GM10847 (cell line): ENCODE data around the gene DOCK10.

Experiments used
- POLR2A ChIP-seq: IDR thresholded peaks from 2 replicates; pipeline ENCODE4 v1.6.1; 2011; ENCODE audit not compliant: insufficient read length; ENCODE audit errors: extremely low read depth

Gene DOCK10

GRCh38 chr2:224999754-225000153, 42.5 kb downstream of the DOCK10 start:
- TF ChIP-seq POLR2A = no peak

- TF ChIP-seq POLR2A = no peak
Observed at GRCh38 chr2:224999321-224999720, 42.9 kb downstream of the DOCK10 start.

DNA sequence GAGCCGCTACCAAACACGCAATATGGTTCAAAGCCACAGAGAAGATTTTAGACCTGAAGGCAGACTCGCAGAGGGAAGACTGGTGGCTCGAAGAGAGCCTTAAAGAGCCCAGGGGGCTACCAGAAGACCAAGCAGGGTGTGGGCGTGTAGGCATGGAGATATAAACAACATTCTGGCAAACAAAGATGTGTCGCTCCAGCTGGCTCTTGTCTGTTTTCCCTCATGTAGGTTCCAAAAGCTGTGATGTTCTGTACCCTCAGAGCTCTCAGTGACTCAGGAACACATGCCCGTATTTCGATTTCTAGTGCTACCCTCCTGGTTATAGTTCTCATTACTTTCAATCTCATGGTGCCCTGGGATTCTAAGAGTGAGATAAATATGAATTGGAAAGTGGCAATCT, 44.5 kb downstream of the DOCK10 start:
- no peak for TF ChIP-seq POLR2A

GRCh38 chr2:224995419-224995818, 46.8 kb downstream of the DOCK10 start:
- no peak for TF ChIP-seq POLR2A

- TF ChIP-seq POLR2A = no peak
Observed at GRCh38 chr2:224994242-224994823, 47.9 kb downstream of the DOCK10 start.

GRCh38 chr2:224990710-224991109, 51.6 kb downstream of the DOCK10 start:
- no peak for TF ChIP-seq POLR2A

DNA sequence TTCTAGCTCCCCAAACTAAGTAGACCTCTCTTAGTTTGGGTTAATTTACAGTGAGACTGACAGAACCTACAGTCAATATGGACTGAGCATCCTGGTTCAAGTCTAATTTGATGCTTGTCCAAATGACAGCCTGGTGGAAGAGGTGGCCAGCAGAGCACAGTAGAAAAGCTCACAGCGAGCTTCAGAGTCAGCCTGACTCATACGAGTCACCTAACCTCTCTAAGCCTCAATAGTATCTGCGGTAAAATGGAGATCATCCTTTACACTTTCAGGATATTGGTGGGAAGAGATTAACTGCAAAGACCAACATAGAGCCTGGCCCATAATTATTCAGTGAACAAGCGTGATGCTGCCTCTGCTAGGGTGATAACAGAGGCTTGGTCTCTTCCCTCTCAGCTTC, 54.5 kb downstream of the DOCK10 start:
- TF ChIP-seq POLR2A = no peak

DNA sequence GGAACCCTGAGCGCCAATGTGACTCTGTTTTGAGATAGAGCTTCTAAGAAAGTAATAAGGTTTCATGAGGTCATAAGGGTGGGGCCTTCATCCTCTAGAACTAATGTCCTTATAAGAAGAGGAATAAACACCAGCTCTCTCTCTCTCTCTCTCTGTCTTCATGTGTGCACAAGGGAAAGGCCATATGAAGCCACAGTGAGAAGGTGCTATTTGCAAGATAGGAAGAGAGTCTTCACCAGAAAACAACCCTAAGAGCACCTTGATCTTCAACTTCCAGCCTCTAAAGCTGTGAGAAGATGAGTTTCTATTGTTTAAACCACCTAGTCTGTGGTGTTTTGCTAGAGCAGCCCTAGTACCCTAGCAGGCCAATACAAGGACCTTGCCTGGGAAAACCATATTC, 55.8 kb downstream of the DOCK10 start:
- no peak for TF ChIP-seq POLR2A

- TF ChIP-seq POLR2A = no peak
Observed at GRCh38 chr2:224984637-224985036, 57.6 kb downstream of the DOCK10 start.

DNA sequence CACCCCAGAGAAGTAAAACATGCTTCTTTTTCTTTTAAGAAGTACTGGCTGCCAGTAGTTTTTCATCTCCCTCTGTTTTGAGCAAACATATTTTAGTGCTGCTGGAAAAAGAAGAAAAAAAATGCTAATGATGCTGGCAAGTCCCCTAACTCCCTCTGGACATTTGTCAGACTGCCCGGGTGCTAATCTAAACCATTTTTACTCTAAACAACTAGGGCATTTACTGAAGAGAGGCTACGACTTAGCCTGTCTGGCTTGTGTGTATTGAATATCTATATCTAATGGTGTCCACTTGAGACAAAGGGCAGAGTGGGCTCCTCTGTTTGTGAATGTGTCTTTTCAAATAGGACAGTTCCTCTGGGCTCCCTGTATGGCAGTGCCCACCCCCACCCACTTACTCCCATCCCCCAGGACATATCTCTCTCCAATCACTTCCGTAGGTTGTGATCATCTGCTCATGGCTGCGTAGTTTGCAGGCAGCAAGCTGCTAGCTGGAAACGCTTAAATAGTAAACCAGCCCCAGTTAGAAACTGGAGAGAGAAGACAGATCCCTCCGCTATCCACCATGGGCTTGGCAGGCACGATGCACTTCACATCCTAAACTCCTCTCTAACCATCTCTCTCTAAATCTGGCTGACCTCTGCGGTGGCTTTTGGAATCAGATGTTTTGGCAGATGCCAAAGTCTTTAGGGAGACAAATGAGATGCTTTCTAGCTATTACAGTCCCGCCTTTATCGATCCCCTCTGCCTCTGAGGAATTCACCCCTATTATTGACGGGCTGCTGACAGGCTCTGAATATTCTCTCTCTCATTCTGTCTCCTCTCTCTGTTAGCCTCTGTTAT, 58.3 kb downstream of the DOCK10 start:
- TF ChIP-seq POLR2A = no peak

DNA sequence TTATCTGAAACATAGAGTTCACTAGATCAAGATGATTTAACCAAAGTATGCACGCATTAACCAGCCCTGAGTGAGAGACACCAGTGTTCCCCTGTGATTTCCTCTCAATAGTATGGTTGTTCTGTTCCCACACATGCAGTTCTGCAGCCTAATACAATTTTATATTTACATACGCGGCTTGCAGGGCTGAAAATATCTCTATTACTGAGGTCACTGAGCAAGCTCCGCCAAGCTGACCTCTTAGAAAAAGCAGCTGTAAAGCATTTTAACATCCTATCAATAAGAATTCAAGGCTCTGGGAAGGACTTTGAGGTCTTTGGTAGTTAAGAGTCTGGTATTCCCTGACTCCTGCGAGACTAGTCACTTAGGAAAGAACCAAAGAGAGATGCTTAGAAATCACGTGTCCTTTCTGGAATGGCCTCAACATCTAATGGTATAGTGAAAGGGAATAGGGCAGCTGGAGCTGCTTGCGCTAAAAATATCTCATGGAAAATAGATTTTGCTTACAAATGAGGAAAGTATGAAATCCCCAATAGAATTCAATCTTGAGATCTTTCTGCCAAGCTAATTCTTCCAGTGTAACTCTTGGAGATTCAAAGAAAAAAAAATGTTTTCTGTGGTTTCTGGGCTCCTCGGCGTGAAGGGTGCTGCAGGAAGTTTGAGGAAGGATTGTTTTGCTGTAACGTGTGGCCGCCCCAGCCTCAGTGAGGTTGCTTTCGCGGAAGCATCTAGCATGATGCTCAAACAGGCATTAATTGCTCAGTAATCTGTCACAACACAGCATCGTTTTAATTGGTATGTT, 59.2 kb downstream of the DOCK10 start:
- no peak for TF ChIP-seq POLR2A

DNA sequence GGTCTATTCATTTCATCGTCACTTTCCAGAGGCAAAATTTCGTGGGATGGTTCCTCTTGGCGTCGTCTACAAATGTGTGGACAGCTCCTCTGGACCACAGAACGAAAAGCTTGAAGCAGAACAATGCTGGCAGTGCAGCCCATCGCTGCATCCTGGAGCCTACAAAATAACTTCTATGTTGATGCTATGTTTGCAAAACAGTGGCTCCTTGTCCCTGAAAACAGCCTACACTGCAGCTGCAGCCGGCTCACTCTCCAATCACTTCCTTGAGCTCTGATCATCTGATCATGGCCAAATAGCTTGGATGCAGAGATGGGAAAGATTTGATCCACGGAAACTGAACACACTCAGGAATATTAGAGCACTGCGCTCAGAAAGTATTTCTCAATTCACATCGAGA, 60.0 kb downstream of the DOCK10 start:
- no peak for TF ChIP-seq POLR2A

DNA sequence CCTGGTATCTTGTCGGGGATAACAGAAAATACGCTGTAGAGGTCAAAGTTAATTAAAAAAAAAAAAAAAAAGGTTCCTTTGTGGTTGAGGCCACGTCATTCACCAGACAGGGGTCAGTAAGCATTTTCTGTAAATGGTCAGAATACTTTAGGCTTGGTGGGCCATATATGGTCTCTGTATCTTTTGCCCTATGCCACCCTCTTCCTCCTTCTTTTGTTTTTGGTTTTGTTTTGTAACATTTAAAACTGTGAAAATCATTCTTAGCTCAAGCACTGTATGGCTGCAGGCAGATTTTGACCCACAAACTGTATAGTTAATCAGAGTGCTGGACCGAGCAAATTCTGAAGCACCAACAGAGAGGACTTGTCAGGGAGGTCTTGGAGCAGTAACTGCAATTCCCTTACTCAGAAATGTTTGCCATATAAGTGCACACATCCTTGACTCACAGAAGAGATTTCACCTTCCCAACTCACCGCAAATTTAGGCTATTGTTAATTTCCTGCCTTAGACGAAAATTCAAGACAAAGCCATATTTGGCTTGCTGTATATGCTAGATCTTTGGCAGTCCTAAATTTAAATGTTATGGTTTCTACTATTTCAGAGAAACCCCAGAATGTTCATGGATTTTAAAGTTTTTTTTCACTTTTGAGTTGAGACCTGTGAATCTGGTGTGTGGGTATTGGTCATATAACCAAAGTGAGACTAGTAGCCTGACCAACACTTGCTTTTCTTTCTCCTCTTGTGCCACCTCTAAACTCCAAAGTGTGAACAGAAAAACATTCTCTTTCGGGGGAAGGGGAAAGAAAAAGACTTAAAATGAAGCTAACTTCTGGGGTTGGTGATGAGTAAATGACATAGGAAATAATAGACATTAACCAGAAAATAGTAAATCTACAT, 65.4 kb downstream of the DOCK10 start:
- TF ChIP-seq POLR2A = no peak

- TF ChIP-seq POLR2A = no peak
Observed at GRCh38 chr2:224975761-224976160, 66.5 kb downstream of the DOCK10 start.

DNA sequence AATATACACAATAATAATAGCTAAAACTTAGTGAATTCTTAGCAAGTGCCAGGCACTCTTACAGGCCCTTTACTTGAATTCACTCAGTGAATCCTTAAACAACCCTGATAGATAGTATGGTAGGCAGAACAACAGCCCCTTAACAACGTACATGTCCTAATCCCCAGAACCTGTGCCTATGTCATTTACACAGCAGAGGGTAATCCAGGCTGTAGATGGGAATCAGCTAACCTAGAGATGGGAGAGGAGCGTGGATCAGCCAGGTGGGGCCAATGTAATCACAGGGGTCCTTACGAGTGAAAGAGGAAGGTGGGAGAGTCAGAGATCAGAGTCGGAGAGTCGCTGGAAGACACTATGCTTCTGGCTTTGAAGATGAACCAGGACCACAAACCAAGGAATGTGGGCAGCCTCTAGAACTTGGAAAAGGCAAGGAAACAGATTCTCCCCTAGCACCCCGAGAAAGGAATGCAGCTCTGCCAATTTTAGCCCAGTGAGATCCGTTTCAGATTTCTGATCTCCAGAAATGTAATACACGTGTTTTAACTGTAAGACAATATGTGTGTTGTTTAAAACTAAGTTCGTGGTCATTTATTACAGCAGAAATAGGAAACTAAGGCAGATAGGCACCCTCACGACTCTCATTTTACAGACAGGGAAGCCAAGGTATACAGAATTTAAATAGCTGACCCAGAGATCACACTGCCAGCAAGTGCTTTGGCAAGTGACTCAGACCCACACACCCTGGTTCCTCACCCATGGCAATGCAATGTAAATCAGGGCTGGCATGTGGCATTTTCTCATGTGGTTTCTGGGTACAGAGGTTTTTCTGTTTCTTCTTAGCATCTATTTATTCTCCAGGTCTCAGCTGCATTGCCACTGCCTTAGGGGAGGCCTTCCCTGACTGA, 68.9 kb downstream of the DOCK10 start:
- TF ChIP-seq POLR2A = no peak

DNA sequence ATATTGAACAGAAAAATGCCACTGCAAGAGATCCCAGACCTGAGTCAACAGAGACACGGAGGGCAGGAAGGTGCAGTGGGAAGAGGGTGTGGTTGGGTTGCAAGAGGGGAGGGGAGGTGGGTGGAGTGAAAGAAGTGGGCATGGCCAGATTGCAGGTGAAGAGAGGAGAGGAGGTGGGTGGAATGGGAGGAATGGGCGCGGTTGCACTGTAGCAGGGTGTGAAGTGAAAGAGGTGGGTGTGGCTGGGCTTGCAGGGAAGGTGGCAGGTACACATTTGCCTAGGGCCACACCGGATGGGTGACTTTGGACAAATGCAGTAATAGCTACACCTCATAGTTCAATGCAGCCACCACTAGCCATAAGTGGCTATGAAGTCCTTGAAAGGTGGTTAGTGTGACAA, 71.1 kb downstream of the DOCK10 start:
- no peak for TF ChIP-seq POLR2A
